Motor neuron (in vitro differentiated cells): ENCODE results near the gene ELL2. TPM values are rescaled to one million over a fixed set of nuclear protein-coding genes. Genes with fewer than 3 reads are reported as not detected.
A peak's percentile ranks its signal among the peaks of the same experiment; 100 is the strongest.

Experiments used
- ATAC-seq, 8 experiments: fragments of 200-7000 bp; cut with Tn5 transposase; replicated peaks in 6 of 8; 2 replicates each; pipeline ENCODE4 v1.8.0; 2021; ENCODE audit warnings: mild to moderate bottlenecking in 8 of 8, moderate library complexity in 8 of 8
- H3K27ac ChIP-seq, 2 donors: fragments of 250-450 bp; sonication (Bioruptor Pico); 2 replicates each; pipeline ENCODE4 v1.9.0; 2021; ENCODE audit warnings: antibody characterized with exemption in 2 of 2, mild to moderate bottlenecking in 2 of 2, moderate library complexity in 1 of 2
- H3K4me1 ChIP-seq, 2 donors: fragments of 250-450 bp; sonication (Bioruptor Pico); replicated peaks in 1 of 2; 2 replicates each; pipeline ENCODE4 v1.6.1; 2021; ENCODE audit warnings: antibody characterized with exemption in 2 of 2, mild to moderate bottlenecking in 2 of 2, moderate library complexity in 1 of 2
- H3K4me3 ChIP-seq, 5 donors: fragments of 250-450 bp; sonication (Bioruptor Pico); 2 replicates each; pipeline ENCODE4 v1.9.0; 2021; ENCODE audit warnings: antibody characterized with exemption in 5 of 5, mild to moderate bottlenecking in 5 of 5, moderate library complexity in 4 of 5
- WGBS, 10 experiments: fragments of 450-650 bp; shearing (Covaris generic); methylation state at CpG; one replicate each; pipeline ENCODE4 v1.0.0; 2022; 5-methylcytosine and 5-hydroxymethylcytosine counted together
- in situ Hi-C, 9 experiments: fragments of 400-800 bp; cut with MboI; loops; one replicate each; pipeline ENCODE4 v1.15.0; 2021; ENCODE audit warnings: low sequenced_read_pairs in 9 of 9, low pct_unique_long_range_greater_than_20kb in 2 of 9; ENCODE audit not compliant: unreplicated experiment in 9 of 9
- total RNA-seq, 8 experiments: library from RNA; unstranded; fragments of 300-600 nt; gene quantifications; 2 replicates each; pipeline versions ENCODE4 v1.2.3 to v1.2.4, GENCODE V29; 2022

ELL2 gene
- total RNA-seq, result 10 to 100 TPM in 4 of 8 experiments, 1 to 10 TPM in 4; 3.4 to 46.2 (median 19.2) TPM

GRCh38 chr5:95961617-95962474, at the start of gene ELL2:
Gene ELL2, minus strand, starts transcription at chr5:95961851. Its CDS starts 130 bp downstream, at chr5:95961721.
- H3K4me1 ChIP-seq, result peaks cover 8 to 15% of the 10 kb centered on the region in 2 donors
- H3K4me3 ChIP-seq, result peak within 1 kb of the TSS; percentile 73 to 99 (median 80)
- 0 to 41% (median 20%) methylated on average over 3 to 11 of the region's 63 CpGs; no CpG with 5 or more reads in 3 of the 10 experiments for WGBS, 10 experiments
- peak; percentile 70 to 86 (median 82) for ATAC-seq
- in situ Hi-C loops, result loop anchor here in 1 of 9 experiments (25.0 kb wide), 1 partner anchor 375 kb away; no protein-coding TSS in a partner anchor
- peak within 1 kb of the TSS; percentile 55 to 69 for H3K27ac ChIP-seq

- H3K4me1 ChIP-seq, result no peaks in the 10 kb centered on the region
- no peak overlapping the region for H3K27ac ChIP-seq
- H3K4me3 ChIP-seq, result no peak overlapping the region
- in situ Hi-C loops, result no loop called here
- WGBS, 10 experiments, result 80 to 100% (median 88%) methylated on average over 1 to 3 of the region's 3 CpGs
- no peak for ATAC-seq
Measured at GRCh38 chr5:96008987-96009647, 47.5 kb upstream of the ELL2 start.

- in situ Hi-C loops, result no loop called here
- Histone ChIP-seq H3K4me1 (no peaks in the 10 kb centered on the region), H3K4me3 (no peak overlapping the region), H3K27ac (no peak overlapping the region)
- WGBS, 10 experiments, result 89 to 100% (median 100%) methylated on average over 1 of the region's 1 CpG; no CpG with 5 or more reads in 2 of the 10 experiments
- no peak for ATAC-seq
Measured at GRCh38 chr5:96008487-96008886, 46.8 kb upstream of the ELL2 start.

- in situ Hi-C loops, result no loop called here
- Histone ChIP-seq H3K4me1 (no peaks in the 10 kb centered on the region), H3K27ac (no peak overlapping the region), H3K4me3 (no peak overlapping the region)
- no peak for ATAC-seq
- 36 to 100% (median 83%) methylated on average over 1 of the region's 1 CpG for WGBS, 10 experiments
Measured at GRCh38 chr5:96007051-96007450, 45.4 kb upstream of the ELL2 start.

GRCh38 chr5:96006291-96006690, 44.6 kb upstream of the ELL2 start:
- in situ Hi-C loops, result no loop called here
- Histone ChIP-seq H3K4me3 (no peak overlapping the region), H3K27ac (no peak overlapping the region), H3K4me1 (no peaks in the 10 kb centered on the region)
- ATAC-seq, result no peak
- 70 to 100% (median 92%) methylated on average over 1 to 3 of the region's 3 CpGs; no CpG with 5 or more reads in 2 of the 10 experiments for WGBS, 10 experiments

GRCh38 chr5:96004754-96005153, 43.1 kb upstream of the ELL2 start:
- WGBS, 10 experiments, result 56 to 100% (median 100%) methylated on average over 1 of the region's 1 CpG; no CpG with 5 or more reads in 2 of the 10 experiments
- in situ Hi-C loops, result no loop called here
- H3K4me3 ChIP-seq, result no peak overlapping the region
- ATAC-seq, result no peak
- no peaks in the 10 kb centered on the region for H3K4me1 ChIP-seq
- H3K27ac ChIP-seq, result no peak overlapping the region

GRCh38 chr5:96004087-96004486, 42.4 kb upstream of the ELL2 start:
- in situ Hi-C loops, result no loop called here
- ATAC-seq, result no peak
- Histone ChIP-seq H3K4me3 (no peak overlapping the region), H3K27ac (no peak overlapping the region), H3K4me1 (no peaks in the 10 kb centered on the region)

GRCh38 chr5:96001262-96001661, 39.6 kb upstream of the ELL2 start:
- ATAC-seq, result peak in 1 of 8 experiments; percentile 17
- H3K27ac ChIP-seq, result no peak overlapping the region
- H3K4me1 ChIP-seq, result no peaks in the 10 kb centered on the region
- no peak overlapping the region for H3K4me3 ChIP-seq
- in situ Hi-C loops, result no loop called here

GRCh38 chr5:96000308-96000707, 38.7 kb upstream of the ELL2 start:
- Histone ChIP-seq H3K4me1 (no peaks in the 10 kb centered on the region), H3K27ac (no peak overlapping the region), H3K4me3 (no peak overlapping the region)
- ATAC-seq, result no peak
- WGBS, 10 experiments, result 66 to 100% (median 90%) methylated on average over 2 to 3 of the region's 3 CpGs; no CpG with 5 or more reads in 1 of the 10 experiments
- in situ Hi-C loops, result no loop called here

- in situ Hi-C loops, result no loop called here
- Histone ChIP-seq H3K27ac (no peak overlapping the region), H3K4me1 (no peaks in the 10 kb centered on the region), H3K4me3 (no peak overlapping the region)
- peak in 3 of 8 experiments; percentile 47 to 93 (median 75) for ATAC-seq
Measured at GRCh38 chr5:95996904-95997723, 35.5 kb upstream of the ELL2 start.

- in situ Hi-C loops, result no loop called here
- 58 to 100% (median 84%) methylated on average over 1 to 3 of the region's 3 CpGs; no CpG with 5 or more reads in 2 of the 10 experiments for WGBS, 10 experiments
- no peak overlapping the region for H3K27ac ChIP-seq
- H3K4me1 ChIP-seq, result no peaks in the 10 kb centered on the region
- no peak overlapping the region for H3K4me3 ChIP-seq
- ATAC-seq, result no peak
Measured at GRCh38 chr5:95995962-95996489, 34.4 kb upstream of the ELL2 start.

- H3K4me1 ChIP-seq, result no peaks in the 10 kb centered on the region
- 89 to 100% (median 100%) methylated on average over 1 of the region's 1 CpG; no CpG with 5 or more reads in 2 of the 10 experiments for WGBS, 10 experiments
- in situ Hi-C loops, result no loop called here
- no peak overlapping the region for H3K4me3 ChIP-seq
- no peak overlapping the region for H3K27ac ChIP-seq
- no peak for ATAC-seq
Measured at GRCh38 chr5:95993776-95994175, 32.1 kb upstream of the ELL2 start.

- in situ Hi-C loops, result no loop called here
- no peak overlapping the region for H3K4me3 ChIP-seq
- no peak for ATAC-seq
- no peak overlapping the region for H3K27ac ChIP-seq
- no peaks in the 10 kb centered on the region for H3K4me1 ChIP-seq
Measured at GRCh38 chr5:95993266-95993665, 31.6 kb upstream of the ELL2 start.
